Ishikawa (cell line): Measurements from ENCODE around the gene MED10.

Experiments used
- CEBPB ChIP-seq: IDR thresholded peaks from 2 replicates; pipeline ENCODE4 v1.6.1; 2012
- CREB1 ChIP-seq: IDR thresholded peaks from 2 replicates; pipeline ENCODE4 v1.6.1; 2012; ENCODE audit warnings: low read depth
- EGR1 ChIP-seq: IDR thresholded peaks from 2 replicates; pipeline ENCODE4 v1.6.1; 2012
- EP300 ChIP-seq: IDR thresholded peaks from 2 replicates; pipeline ENCODE4 v1.6.1; 2012; ENCODE audit warnings: borderline replicate concordance
- FOXM1 ChIP-seq: IDR thresholded peaks from 2 replicates; pipeline ENCODE4 v1.6.1; 2012; ENCODE audit warnings: low read depth, borderline replicate concordance
- NFIC ChIP-seq: IDR thresholded peaks from 2 replicates; pipeline ENCODE4 v1.6.1; 2012
- RAD21 ChIP-seq: IDR thresholded peaks from 2 replicates; pipeline ENCODE4 v1.6.1; 2012; ENCODE audit warnings: low read depth
- TAF1 ChIP-seq: IDR thresholded peaks from 2 replicates; pipeline ENCODE4 v1.6.1; 2012; ENCODE audit warnings: low read depth, mild to moderate bottlenecking
- TCF12 ChIP-seq: IDR thresholded peaks from 2 replicates; pipeline ENCODE4 v1.6.1; 2012; ENCODE audit warnings: low read depth
- TEAD4 ChIP-seq: IDR thresholded peaks from 2 replicates; pipeline ENCODE4 v1.6.1; 2012
- YY1 ChIP-seq: IDR thresholded peaks from 2 replicates; pipeline ENCODE4 v1.6.1; 2012; ENCODE audit warnings: low read depth
- ZBTB7A ChIP-seq: IDR thresholded peaks from 2 replicates; pipeline ENCODE4 v1.6.1; 2012; ENCODE audit warnings: low read depth
- TF ChIP-seq, protein P1 (sequence below): IDR thresholded peaks from 2 replicates; pipeline ENCODE4 v1.6.1; 2012
- TF ChIP-seq, protein P2 (sequence below): IDR thresholded peaks from 2 replicates; pipeline ENCODE4 v1.6.1; 2012
- TF ChIP-seq, protein P3 (sequence below): IDR thresholded peaks from 2 replicates; pipeline ENCODE4 v1.6.1; 2012; ENCODE audit warnings: low read depth, mild to moderate bottlenecking

The MED10 gene

DNA sequence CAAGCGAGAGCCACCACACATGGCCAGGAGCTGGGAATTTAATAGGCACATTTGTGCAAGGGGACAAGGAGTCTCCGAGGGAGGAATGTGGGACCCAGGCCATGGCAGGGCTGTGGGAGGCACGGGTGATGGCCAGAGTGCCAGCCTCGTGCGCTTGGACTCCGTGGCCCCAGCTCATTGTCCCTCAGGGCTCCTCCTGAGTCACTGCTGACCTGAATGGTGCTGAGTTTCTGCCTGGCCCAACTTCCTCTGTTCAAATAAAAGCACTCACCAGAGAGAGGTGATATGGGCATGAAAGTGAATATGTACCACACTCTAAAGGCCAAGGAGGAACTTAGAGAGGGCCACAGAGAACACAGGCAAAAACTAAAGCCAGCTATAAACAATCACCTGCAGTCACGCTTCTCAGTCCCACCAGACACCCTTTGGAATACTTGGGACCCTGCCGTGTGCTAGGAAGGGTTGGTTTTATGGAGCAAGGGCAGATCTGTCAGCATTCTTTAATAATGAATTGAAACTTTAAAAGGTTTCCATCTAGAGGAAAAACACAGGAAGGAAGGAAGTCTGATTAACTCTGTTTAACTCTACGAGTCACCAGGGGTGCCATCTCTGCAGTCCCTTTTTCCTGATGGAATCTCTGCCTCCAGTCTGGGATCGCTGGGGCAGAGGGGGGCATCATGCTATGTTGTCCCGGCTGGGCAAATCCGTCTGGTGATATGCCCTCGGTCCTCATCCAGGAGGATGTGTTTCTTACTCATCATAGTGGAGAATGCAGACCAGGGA, 45.2 kb upstream of the MED10 start:
- TF ChIP-seq EGR1 (no peak), ZBTB7A (no peak), EP300 (no peak), CREB1 (no peak), TEAD4 (no peak), FOXM1 (no peak), TAF1 (no peak), TCF12 (no peak), NFIC (no peak), CEBPB (no peak), RAD21 (no peak), YY1 (no peak)
- TF ChIP-seq, protein P1, sequence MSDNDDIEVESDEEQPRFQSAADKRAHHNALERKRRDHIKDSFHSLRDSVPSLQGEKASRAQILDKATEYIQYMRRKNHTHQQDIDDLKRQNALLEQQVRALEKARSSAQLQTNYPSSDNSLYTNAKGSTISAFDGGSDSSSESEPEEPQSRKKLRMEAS = no peak
- TF ChIP-seq, protein P2, sequence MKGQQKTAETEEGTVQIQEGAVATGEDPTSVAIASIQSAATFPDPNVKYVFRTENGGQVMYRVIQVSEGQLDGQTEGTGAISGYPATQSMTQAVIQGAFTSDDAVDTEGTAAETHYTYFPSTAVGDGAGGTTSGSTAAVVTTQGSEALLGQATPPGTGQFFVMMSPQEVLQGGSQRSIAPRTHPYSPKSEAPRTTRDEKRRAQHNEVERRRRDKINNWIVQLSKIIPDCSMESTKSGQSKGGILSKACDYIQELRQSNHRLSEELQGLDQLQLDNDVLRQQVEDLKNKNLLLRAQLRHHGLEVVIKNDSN = no peak
- TF ChIP-seq, protein P3, sequence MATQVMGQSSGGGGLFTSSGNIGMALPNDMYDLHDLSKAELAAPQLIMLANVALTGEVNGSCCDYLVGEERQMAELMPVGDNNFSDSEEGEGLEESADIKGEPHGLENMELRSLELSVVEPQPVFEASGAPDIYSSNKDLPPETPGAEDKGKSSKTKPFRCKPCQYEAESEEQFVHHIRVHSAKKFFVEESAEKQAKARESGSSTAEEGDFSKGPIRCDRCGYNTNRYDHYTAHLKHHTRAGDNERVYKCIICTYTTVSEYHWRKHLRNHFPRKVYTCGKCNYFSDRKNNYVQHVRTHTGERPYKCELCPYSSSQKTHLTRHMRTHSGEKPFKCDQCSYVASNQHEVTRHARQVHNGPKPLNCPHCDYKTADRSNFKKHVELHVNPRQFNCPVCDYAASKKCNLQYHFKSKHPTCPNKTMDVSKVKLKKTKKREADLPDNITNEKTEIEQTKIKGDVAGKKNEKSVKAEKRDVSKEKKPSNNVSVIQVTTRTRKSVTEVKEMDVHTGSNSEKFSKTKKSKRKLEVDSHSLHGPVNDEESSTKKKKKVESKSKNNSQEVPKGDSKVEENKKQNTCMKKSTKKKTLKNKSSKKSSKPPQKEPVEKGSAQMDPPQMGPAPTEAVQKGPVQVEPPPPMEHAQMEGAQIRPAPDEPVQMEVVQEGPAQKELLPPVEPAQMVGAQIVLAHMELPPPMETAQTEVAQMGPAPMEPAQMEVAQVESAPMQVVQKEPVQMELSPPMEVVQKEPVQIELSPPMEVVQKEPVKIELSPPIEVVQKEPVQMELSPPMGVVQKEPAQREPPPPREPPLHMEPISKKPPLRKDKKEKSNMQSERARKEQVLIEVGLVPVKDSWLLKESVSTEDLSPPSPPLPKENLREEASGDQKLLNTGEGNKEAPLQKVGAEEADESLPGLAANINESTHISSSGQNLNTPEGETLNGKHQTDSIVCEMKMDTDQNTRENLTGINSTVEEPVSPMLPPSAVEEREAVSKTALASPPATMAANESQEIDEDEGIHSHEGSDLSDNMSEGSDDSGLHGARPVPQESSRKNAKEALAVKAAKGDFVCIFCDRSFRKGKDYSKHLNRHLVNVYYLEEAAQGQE = no peak

DNA sequence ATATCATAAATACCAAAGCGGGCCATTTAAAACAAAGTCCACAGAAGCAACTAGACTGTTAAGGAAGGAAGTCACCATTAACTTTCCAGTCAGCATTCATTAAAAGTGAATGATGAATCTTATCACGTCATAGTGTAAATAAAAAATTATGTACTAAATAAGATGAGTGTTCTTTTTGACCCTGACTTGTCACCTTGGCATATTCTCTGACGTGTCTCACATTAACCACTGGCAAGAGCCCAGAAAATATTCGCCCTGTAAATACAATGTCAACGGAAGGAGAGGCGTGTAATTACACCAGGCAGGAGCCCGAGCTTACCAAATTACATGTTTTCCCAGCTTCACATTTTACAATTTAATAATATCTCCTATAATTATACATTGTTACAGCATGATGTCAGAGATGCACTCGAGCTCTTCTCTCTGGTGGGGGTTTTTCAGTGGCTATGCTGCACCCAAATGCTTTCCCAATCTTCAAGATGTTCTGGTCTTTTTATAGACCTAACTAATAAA, 41.0 kb upstream of the MED10 start:
- no peak for TF ChIP-seq TCF12
- TF ChIP-seq CREB1 = no peak
- no peak for TF ChIP-seq FOXM1
- TF ChIP-seq CEBPB = no peak
- no peak for TF ChIP-seq RAD21
- no peak for TF ChIP-seq TEAD4
- TF ChIP-seq TAF1 = no peak
- TF ChIP-seq ZBTB7A = no peak
- TF ChIP-seq, protein P2 = no peak
- no peak for TF ChIP-seq NFIC
- no peak for TF ChIP-seq EGR1
- TF ChIP-seq YY1 = no peak

DNA sequence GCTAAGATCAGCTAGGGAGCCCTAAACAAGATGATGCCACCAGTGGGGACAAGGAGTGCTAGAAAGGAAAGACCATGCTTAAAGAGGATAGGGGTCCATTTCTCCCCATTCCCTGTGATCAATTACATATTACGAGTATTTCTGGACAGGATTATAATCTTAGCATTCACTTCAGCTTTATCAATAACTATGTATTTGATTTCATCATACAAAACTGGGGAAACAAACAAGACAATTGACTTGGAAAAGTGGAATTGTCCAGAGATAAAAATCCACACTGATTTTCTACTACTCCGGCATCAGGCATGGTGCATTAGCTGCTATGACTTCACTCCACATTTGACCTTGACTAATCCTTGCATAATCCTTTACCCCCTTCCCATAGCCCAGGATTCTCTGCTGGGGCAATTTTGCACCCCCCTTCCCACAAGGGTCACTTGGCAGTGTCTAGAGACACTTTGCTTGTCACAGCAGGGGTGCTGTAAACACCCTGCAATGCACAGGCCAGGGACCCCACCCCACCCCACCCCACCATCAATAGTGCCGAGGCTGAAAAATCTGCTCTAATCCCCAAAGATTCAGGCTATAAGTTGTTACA, 40.4 kb upstream of the MED10 start:
- TF ChIP-seq TCF12 (no peak), FOXM1 (no peak), YY1 (no peak), CREB1 (no peak), TEAD4 (no peak), EGR1 (no peak)
- TF ChIP-seq, protein P2 = no peak

DNA sequence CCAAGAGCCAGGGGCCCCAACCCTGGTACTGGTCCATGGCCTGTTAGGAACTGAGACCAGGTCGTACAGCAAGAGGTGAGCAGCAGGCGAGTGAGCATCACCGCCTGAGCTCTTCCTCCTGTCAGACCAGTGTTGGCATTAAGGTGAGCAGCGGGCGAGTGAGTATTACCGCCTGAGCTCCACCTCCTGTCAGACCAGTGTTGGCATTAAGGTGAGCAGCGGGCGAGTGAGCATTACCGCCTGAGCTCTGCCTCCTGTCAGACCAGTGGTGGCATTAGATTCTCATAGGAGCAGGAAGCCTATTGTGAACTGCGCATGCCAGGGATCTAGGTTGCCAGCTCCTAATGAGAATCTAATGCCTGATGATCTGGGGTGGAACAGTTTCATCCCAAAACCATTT, 39.3 kb upstream of the MED10 start:
- TF ChIP-seq CREB1 = no peak
- TF ChIP-seq, protein P2 = no peak
- TF ChIP-seq CEBPB = no peak
- no peak for TF ChIP-seq NFIC
- TF ChIP-seq TEAD4 = no peak
- TF ChIP-seq ZBTB7A = no peak
- TF ChIP-seq, protein P3 = no peak
- no peak for TF ChIP-seq TAF1
- TF ChIP-seq RAD21 = no peak
- TF ChIP-seq EGR1 = no peak
- TF ChIP-seq TCF12 = no peak
- TF ChIP-seq, protein P1 = no peak
- no peak for TF ChIP-seq EP300
- no peak for TF ChIP-seq FOXM1
